HEK293 (cell line): ENCODE data around the gene MAP3K13.

Source experiments
- CTCF ChIP-seq: fragments of 450-650 bp; formaldehyde crosslinking; IDR thresholded peaks from 2 replicates; pipeline ENCODE4 v1.5.1; 2016; ENCODE audit warnings: missing biosample characterization, missing genetic modification characterization
- HIC1 ChIP-seq: fragments of 450-650 bp; formaldehyde crosslinking; IDR thresholded peaks from 2 replicates; pipeline ENCODE4 v1.5.1; 2016; ENCODE audit warnings: missing biosample characterization, missing genetic modification characterization
- REST ChIP-seq: fragments of 450-650 bp; formaldehyde crosslinking; IDR thresholded peaks from 2 replicates; pipeline ENCODE4 v1.5.1; 2016; ENCODE audit warnings: missing biosample characterization, missing genetic modification characterization
- ZBTB26 ChIP-seq: fragments of 450-650 bp; formaldehyde crosslinking; optimal IDR thresholded peaks from 2 replicates; pipeline ENCODE3; 2016; ENCODE audit warnings: missing biosample characterization, mild to moderate bottlenecking, missing genetic modification characterization
- ZBTB44 ChIP-seq: fragments of 450-650 bp; IDR thresholded peaks from 2 replicates; pipeline ENCODE4 v1.5.1; 2018; ENCODE audit warnings: missing biosample characterization, mild to moderate bottlenecking, missing genetic modification characterization
- ZNF280D ChIP-seq: fragments of 450-650 bp; formaldehyde crosslinking; IDR thresholded peaks from 2 replicates; pipeline ENCODE4 v1.5.1; 2016; ENCODE audit warnings: missing biosample characterization, missing genetic modification characterization
- ZNF302 ChIP-seq: fragments of 450-650 bp; formaldehyde crosslinking; IDR thresholded peaks from 2 replicates; pipeline ENCODE4 v1.5.1; 2016; ENCODE audit warnings: missing biosample characterization, missing genetic modification characterization, low read depth
- ZNF473 ChIP-seq: fragments of 450-650 bp; formaldehyde crosslinking; IDR thresholded peaks from 2 replicates; pipeline ENCODE4 v1.5.1; 2017; ENCODE audit warnings: missing biosample characterization, missing genetic modification characterization
- ZNF629 ChIP-seq: fragments of 450-650 bp; formaldehyde crosslinking; IDR thresholded peaks from 2 replicates; pipeline ENCODE4 v1.5.1; 2017; ENCODE audit warnings: missing biosample characterization, missing genetic modification characterization
- ZNF664 ChIP-seq: fragments of 450-650 bp; formaldehyde crosslinking; IDR thresholded peaks from 2 replicates; pipeline ENCODE4 v1.5.1; 2016; ENCODE audit warnings: missing biosample characterization, missing genetic modification characterization
- ZSCAN18 ChIP-seq: fragments of 450-650 bp; formaldehyde crosslinking; IDR thresholded peaks from 2 replicates; pipeline ENCODE4 v1.5.1; 2016; ENCODE audit warnings: missing biosample characterization, missing genetic modification characterization

GRCh38 chr3:185362850-185363661 lies at the start of gene MAP3K13:
- TF ChIP-seq ZNF664 (tag by site-specific recombination) (no peak), CTCF (tag by site-specific recombination) (no peak), ZNF280D (tag by site-specific recombination) (no peak), ZNF473 (no peak), HIC1 (peak; percentile 89), REST (no peak), ZNF302 (tag by site-specific recombination) (no peak), ZNF629 (tag by site-specific recombination) (peak; percentile 87), ZBTB26 (tag by site-specific recombination) (no peak), ZBTB44 (tag by site-specific recombination) (no peak), ZSCAN18 (tag by site-specific recombination) (no peak)
